Measurements from ENCODE around the gene UNC79. TPM values are rescaled to one million over a fixed set of nuclear protein-coding genes. Genes with fewer than 3 reads are reported as not detected.

Gene UNC79
- total and polyA plus RNA-seq, 9 donors: 0.04 to 1.1 (median 0.15) TPM

DNA sequence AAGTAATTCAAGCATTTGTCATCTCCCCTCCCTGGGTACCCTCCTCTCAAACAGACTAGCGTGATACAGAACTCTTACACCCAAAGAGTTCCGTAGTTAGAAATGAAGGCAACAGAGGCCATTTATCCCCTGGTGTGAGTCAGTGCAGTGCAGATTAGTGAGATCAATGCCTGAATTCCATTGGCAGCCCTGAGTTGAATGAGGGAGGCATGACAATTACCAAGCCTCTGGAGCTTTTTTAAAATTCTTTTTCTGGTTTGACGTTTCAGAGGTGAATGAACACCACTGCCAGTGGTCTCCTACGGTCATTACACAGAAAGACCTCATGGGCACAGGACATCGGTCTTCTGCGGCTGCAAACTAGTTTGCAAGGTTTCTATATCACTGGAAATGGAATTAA is 263.2 kb downstream of the UNC79 start:
- DNase-seq: no peak
- Histone ChIP-seq H3K9me3 (no peaks in the 10 kb centered on the region), H3K27me3 (no peaks in the 10 kb centered on the region), H3K27ac (no peak overlapping the region), H3K4me1 (ENCODE audit: insufficient read depth) (no peaks in the 10 kb centered on the region), H3K4me3 (no peak overlapping the region), H3K36me3 (no peaks in the 10 kb centered on the region)
- TF ChIP-seq EP300 (IDR thresholded peaks at IDR 0.05) (no peak), POLR2A (IDR thresholded peaks at IDR 0.05) (no peak)
- TF ChIP-seq, protein P1, sequence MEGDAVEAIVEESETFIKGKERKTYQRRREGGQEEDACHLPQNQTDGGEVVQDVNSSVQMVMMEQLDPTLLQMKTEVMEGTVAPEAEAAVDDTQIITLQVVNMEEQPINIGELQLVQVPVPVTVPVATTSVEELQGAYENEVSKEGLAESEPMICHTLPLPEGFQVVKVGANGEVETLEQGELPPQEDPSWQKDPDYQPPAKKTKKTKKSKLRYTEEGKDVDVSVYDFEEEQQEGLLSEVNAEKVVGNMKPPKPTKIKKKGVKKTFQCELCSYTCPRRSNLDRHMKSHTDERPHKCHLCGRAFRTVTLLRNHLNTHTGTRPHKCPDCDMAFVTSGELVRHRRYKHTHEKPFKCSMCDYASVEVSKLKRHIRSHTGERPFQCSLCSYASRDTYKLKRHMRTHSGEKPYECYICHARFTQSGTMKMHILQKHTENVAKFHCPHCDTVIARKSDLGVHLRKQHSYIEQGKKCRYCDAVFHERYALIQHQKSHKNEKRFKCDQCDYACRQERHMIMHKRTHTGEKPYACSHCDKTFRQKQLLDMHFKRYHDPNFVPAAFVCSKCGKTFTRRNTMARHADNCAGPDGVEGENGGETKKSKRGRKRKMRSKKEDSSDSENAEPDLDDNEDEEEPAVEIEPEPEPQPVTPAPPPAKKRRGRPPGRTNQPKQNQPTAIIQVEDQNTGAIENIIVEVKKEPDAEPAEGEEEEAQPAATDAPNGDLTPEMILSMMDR (IDR thresholded peaks at IDR 0.05): no peak
- 57 to 81% (median 70%) methylated on average over 6 of the region's 6 CpGs for WGBS, 3 donors
- intact Hi-C loops (cut with DNase I): no loop called here

DNA sequence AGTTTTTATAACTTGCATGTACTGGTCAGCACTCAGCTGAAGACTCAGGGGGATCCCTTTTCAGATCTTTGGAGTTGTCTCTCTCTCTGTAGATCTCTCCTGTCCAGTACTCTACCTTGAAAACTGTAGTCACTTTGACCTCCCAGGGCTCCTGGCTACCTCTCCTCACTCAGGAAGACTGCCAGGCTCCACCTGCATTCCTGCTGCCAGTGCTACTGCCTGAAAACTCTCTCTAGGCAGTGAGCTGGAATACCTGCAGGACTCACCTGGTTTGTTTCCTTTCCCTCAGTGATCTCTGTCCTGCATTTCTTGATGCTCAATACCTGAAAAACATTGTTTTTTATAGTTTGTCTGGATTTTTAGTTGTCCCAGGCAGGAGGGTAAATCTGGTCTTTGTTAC is 270.2 kb downstream of the UNC79 start:
- H3K27ac ChIP-seq: no peak overlapping the region
- H3K4me1 ChIP-seq (ENCODE audit: insufficient read depth): no peaks in the 10 kb centered on the region
- TF ChIP-seq, protein P1 (IDR thresholded peaks at IDR 0.05): no peak
- no peak for TF ChIP-seq POLR2A (IDR thresholded peaks at IDR 0.05)
- TF ChIP-seq EP300 (IDR thresholded peaks at IDR 0.05): no peak
- intact Hi-C loops (cut with DNase I): no loop called here
- H3K36me3 ChIP-seq: no peaks in the 10 kb centered on the region
- H3K27me3 ChIP-seq: no peaks in the 10 kb centered on the region
- no peak overlapping the region for H3K4me3 ChIP-seq
- H3K9me3 ChIP-seq: no peaks in the 10 kb centered on the region
- DNase-seq: no peak

DNA sequence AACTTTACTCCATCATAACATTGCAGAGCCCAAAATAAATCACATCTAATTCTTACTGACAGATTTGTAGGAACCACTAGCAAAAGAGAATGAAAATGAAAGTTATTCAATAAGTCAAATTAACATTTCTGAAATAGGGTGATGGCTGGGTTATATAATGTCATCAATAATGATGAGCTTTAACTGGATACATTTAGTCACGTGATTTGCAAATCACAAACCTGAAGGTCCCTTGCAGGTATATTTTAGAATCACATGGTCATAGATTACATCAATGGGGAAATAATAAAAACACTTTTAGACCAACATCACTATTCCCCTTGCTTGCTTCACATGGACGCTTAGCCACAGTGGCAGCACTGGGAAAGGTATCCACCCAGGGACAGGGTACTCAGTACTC is 270.8 kb downstream of the UNC79 start:
- H3K27ac ChIP-seq: no peak overlapping the region
- WGBS, 3 donors: 86 to 88% (median 88%) methylated on average over 2 of the region's 2 CpGs
- intact Hi-C loops (cut with DNase I): no loop called here

DNA sequence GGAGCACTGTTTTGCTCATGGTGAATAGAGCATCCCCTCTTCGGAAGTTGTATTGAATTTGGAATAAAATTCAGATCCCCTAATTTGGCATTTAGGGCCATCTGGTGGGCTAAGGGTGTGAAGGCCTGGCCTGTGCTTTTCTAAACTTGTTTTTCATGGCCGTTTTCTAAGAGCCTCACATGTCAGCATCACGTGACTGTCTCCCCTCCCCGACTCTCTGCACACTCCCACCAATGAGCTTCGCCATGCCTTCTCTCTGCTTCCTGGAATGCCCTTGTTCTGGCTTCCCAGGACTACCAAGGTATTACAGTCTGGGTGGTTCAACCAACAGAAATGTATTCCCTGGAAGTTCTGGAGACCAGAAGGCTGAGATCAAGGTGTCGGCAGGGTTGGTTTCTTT is 272.2 kb downstream of the UNC79 start:
- no peak for TF ChIP-seq EP300 (IDR thresholded peaks at IDR 0.05)
- no peak for TF ChIP-seq POLR2A (IDR thresholded peaks at IDR 0.05)
- TF ChIP-seq, protein P1 (IDR thresholded peaks at IDR 0.05): no peak
- no peak for DNase-seq
- no peak overlapping the region for H3K4me3 ChIP-seq
- H3K27ac ChIP-seq: no peak overlapping the region
- H3K36me3 ChIP-seq: no peaks in the 10 kb centered on the region
- intact Hi-C loops (cut with DNase I): no loop called here
- no peaks in the 10 kb centered on the region for H3K27me3 ChIP-seq
- no peaks in the 10 kb centered on the region for H3K9me3 ChIP-seq
- 73 to 78% (median 76%) methylated on average over 6 of the region's 6 CpGs for WGBS, 3 donors
- no peaks in the 10 kb centered on the region for H3K4me1 ChIP-seq (ENCODE audit: insufficient read depth)

More for the DNA sequence above, 270.8 kb downstream of the UNC79 start:
- H3K27me3 ChIP-seq: no peaks in the 10 kb centered on the region
- H3K4me1 ChIP-seq (ENCODE audit: insufficient read depth): no peaks in the 10 kb centered on the region
- no peak for DNase-seq
- no peaks in the 10 kb centered on the region for H3K9me3 ChIP-seq
- no peak overlapping the region for H3K4me3 ChIP-seq
- TF ChIP-seq, protein P1 (IDR thresholded peaks at IDR 0.05): no peak
- no peak for TF ChIP-seq POLR2A (IDR thresholded peaks at IDR 0.05)
- TF ChIP-seq EP300 (IDR thresholded peaks at IDR 0.05): no peak
- no peaks in the 10 kb centered on the region for H3K36me3 ChIP-seq

DNA sequence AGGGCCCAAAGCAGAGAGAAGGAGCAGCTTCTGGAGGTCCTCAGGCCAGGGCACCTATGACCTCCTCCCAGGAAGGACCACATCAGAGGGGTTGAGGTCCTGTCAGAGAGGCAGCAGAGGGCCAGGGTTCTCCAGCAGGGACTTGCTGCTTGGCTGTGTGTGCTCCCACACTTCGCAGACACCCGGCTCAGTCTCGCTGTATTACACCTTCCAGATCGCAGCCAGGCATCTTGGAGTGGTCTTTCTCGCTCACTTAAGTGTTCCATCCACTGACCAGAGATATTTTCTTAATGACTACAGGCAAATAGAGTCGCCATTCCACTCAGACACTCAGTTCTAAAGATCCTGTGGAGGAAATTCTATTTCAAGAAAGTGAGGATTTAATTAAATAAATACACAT is 273.2 kb downstream of the UNC79 start:
- Histone ChIP-seq H3K4me3 (no peak overlapping the region), H3K9me3 (no peaks in the 10 kb centered on the region), H3K36me3 (no peaks in the 10 kb centered on the region), H3K27me3 (no peaks in the 10 kb centered on the region), H3K4me1 (ENCODE audit: insufficient read depth) (no peaks in the 10 kb centered on the region), H3K27ac (no peak overlapping the region)
- no peak for DNase-seq
- 88 to 91% (median 88%) methylated on average over 6 of the region's 6 CpGs for WGBS, 3 donors
- TF ChIP-seq EP300 (IDR thresholded peaks at IDR 0.05) (no peak), POLR2A (IDR thresholded peaks at IDR 0.05) (no peak)
- TF ChIP-seq, protein P1 (IDR thresholded peaks at IDR 0.05): no peak
- intact Hi-C loops (cut with DNase I): no loop called here

Data from ovary (tissue), 9 donors.